ENCODE data around the gene MRPS9.

The MRPS9 gene

DNA sequence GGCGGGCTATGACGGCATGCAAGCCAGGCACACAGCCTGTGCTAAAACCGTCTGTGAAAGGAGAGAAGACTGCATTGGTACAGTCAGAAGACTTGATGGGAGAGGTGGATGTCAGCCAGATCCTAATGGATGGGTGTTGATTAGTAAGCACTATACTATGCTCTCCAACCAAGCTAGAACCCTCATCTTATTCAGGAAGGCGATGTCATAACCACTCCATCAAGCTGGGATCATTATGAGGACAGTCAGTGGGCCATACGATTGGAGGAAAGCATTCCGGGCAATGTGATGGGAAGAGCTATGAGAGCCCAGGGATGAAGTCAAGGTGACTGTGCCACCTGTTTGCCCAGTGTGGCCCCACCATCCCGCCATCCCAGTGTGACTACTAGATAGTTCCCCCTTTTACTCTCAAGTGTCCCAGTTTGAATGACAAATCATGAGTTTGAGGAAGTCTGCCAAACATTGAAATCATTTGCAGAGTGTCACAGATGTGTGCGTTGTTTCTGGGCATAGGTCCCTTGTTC lies 66.4 kb downstream of the MRPS9 start:
- TF ChIP-seq CTCF (IDR thresholded peaks at IDR 0.05), result no peak
- TF ChIP-seq ZFX (IDR thresholded peaks at IDR 0.05; ENCODE audit: borderline replicate concordance), result no peak
- H3K27ac ChIP-seq, result no peak overlapping the region

- H3K27ac ChIP-seq, result no peak overlapping the region
- no peak for TF ChIP-seq ZFX (IDR thresholded peaks at IDR 0.05; ENCODE audit: borderline replicate concordance)
- TF ChIP-seq CTCF (IDR thresholded peaks at IDR 0.05), result no peak
These were observed 72.5 kb downstream of the MRPS9 start for GRCh38 chr2:105110295-105110829.

DNA sequence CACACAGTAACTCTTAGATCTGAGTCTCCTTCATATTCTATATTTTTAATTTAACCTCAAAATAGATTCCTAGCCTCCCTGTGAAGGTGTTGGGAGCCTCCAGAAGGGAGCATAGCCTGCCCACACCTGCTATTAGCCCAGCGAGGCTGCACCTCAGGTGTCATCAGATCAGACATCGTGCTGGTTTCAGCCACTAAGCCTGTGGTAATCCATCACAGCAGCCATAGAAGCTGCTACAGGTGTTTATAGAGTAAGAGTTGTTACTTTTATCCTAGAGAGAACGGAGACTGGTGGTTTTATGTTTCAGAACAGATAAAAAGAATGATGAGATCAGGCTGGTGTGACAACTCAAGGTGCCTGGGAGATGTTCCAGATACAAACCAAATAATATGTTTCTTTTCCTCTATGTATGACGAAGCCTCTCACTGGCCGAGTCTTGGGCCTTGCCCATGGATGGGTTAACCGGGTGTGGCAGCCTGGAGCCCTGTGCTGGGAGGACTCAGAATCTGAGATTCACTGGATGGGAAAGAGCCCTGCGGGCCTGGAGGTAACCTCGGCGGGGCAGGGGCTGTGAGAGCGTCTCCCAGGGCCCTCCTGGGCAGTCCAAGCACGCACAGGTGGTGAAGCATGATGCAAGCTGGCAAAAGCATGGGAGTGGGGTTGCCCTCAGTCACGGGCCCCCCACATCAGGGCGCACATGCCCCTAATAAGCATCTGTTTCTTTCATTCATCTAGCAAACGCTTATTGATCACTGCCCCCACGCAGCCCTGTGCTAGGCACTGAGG lies 73.7 kb downstream of the MRPS9 start:
- no peak for TF ChIP-seq ZFX (IDR thresholded peaks at IDR 0.05; ENCODE audit: borderline replicate concordance)
- no peak for TF ChIP-seq CTCF (IDR thresholded peaks at IDR 0.05)
- no peak overlapping the region for H3K27ac ChIP-seq

DNA sequence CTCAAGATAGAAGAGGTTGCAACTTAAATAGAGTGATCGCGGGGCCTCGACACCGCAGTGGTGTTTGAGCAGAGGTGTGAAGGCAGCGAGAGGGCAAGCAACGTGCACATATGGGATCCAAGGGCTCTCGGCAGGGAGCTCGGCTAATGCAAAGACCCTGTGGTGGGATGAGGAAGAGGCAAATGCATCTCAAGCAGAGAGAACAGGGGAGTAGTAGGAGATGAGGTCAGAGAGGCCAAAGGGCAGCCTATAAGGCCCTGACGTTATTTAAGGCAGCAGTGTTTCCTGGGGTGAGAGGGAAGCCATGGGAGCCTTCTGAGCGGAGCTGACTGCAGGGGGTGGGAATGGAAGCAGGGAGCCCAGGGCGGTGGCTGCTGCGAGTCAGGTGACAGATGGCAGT lies 74.5 kb downstream of the MRPS9 start:
- TF ChIP-seq CTCF (IDR thresholded peaks at IDR 0.05), result no peak
- no peak for TF ChIP-seq ZFX (IDR thresholded peaks at IDR 0.05; ENCODE audit: borderline replicate concordance)
- no peak overlapping the region for H3K27ac ChIP-seq

- TF ChIP-seq CTCF (IDR thresholded peaks at IDR 0.05), result no peak
- no peak for TF ChIP-seq ZFX (IDR thresholded peaks at IDR 0.05; ENCODE audit: borderline replicate concordance)
- no peak overlapping the region for H3K27ac ChIP-seq
These were observed 75.9 kb downstream of the MRPS9 start for GRCh38 chr2:105113616-105114291.

DNA sequence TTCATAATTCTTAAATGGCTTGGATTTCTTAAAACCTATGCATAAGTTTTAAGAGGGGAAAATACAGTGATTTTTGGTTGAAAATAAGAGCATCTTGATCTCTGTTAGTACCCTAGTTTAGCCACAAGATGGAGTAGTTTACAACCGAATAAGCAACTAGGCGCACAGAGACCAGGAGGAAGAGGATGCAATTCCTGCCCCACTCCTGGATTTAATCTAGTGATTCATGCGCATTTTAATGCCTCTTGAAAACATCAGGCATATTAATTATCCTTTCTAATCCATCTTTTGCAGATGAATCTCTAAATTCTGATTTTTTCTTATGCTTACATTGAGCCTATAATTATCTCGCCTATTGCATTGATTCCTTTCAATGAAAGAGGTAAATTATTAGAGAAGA lies 76.7 kb downstream of the MRPS9 start:
- TF ChIP-seq ZFX (IDR thresholded peaks at IDR 0.05; ENCODE audit: borderline replicate concordance), result no peak
- TF ChIP-seq CTCF (IDR thresholded peaks at IDR 0.05), result peak; percentile 75

GRCh38 chr2:105116348-105116747 lies 78.5 kb downstream of the MRPS9 start:
- no peak overlapping the region for H3K27ac ChIP-seq
- TF ChIP-seq CTCF (IDR thresholded peaks at IDR 0.05) (no peak), ZFX (IDR thresholded peaks at IDR 0.05; ENCODE audit: borderline replicate concordance) (no peak)

More for the DNA sequence above, 76.7 kb downstream of the MRPS9 start:
- no peak overlapping the region for H3K27ac ChIP-seq

Measured in 22Rv1 (cell line).